Endothelial cell (in vitro differentiated cells): ENCODE results near the gene TUBA4A. TPM values are rescaled to one million over a fixed set of nuclear protein-coding genes. Genes with fewer than 3 reads are reported as not detected.
A peak's percentile ranks its signal among the peaks of the same experiment; 100 is the strongest.

Experiments used
- DNase-seq: peaks from one replicate; pipeline ENCODE4 v3.0.0; 2021; ENCODE audit warnings: low spot score
- H3K27ac Mint-ChIP-seq: one replicate; pipeline ENCODE4 v1.8.0; 2021; ENCODE audit warnings: mixed read lengths, inconsistent platforms; ENCODE audit not compliant: unreplicated experiment
- H3K27me3 Mint-ChIP-seq: one replicate; pipeline ENCODE4 v1.8.0; 2021; ENCODE audit warnings: mild to moderate bottlenecking, moderate library complexity, mixed read lengths, inconsistent platforms; ENCODE audit not compliant: unreplicated experiment
- H3K36me3 Mint-ChIP-seq: one replicate; pipeline ENCODE4 v1.8.0; 2021; ENCODE audit warnings: mild to moderate bottlenecking, low read depth, mixed read lengths, inconsistent platforms; ENCODE audit not compliant: unreplicated experiment
- H3K4me1 Mint-ChIP-seq: one replicate; pipeline ENCODE4 v1.8.0; 2021; ENCODE audit warnings: mild to moderate bottlenecking, mixed read lengths, inconsistent platforms; ENCODE audit not compliant: unreplicated experiment
- H3K4me3 Mint-ChIP-seq: one replicate; pipeline ENCODE4 v1.8.0; 2021; ENCODE audit warnings: mild to moderate bottlenecking, mixed read lengths, inconsistent platforms; ENCODE audit not compliant: unreplicated experiment
- H3K9me3 Mint-ChIP-seq: one replicate; pipeline ENCODE4 v1.8.0; 2021; ENCODE audit warnings: mixed read lengths, inconsistent platforms; ENCODE audit not compliant: unreplicated experiment
- total RNA-seq: library from RNA; stranded (reverse); fragmentation: NEBNext Ultra II Directional; extraction: Animal tissue kit (Norgen Biotek cat#: 25700); gene quantifications from one replicate; pipeline ENCODE4 v1.2.1, GENCODE V29; 2021; ENCODE audit not compliant: unreplicated experiment
- TF ChIP-seq, protein P1 (sequence below): fragments of 200-600 bp; sonication (generic); IDR thresholded peaks from one replicate; pipeline ENCODE4 v1.5.0; 2021; ENCODE audit warnings: antibody characterized with exemption; ENCODE audit not compliant: unreplicated experiment

TUBA4A gene
- total RNA-seq, 1 donor from 2014 or later = 18.7 TPM

DNA sequence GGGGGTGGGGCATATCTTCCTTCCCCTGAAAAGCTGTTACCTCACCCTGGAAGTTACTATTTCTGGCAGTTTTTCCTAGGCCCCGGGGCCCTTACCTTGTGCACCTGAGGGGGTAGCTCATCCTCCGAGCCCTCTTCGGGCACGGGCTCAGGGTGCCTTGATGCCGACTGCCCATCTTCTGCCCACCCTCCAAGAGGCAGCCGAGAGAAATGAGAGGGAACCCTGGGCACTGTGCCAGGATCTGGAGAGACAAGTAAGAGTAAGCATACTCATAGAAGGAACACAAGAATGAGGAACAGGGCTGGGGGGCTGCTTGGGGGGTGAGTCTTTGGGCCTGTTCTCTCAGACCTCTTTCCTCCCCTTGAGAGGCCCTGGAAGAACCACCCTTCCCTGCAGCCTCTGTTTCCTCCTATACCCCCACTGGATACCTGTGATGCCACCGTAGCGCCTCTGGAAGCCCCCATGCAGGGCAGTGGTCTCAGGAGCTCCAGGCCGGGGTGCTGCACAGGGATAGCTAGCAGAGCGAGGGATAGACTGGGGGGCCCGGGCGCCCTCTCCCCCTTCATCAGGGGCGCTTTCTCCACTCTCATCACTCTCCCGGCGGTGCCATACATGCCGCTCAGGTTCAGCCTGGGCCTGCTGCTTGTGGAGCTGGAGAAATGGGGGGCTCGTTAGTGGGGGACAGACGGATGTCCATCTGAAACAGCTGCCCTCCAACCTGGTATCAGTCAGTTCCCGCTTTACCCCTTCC is 32.9 kb downstream of the TUBA4A start:
- Mint-ChIP-seq H3K27me3 (peaks cover 10% of the 10 kb centered on the region), H3K9me3 (no peaks in the 10 kb centered on the region), H3K36me3 (peaks cover 37% of the 10 kb centered on the region), H3K4me3 (no peak overlapping the region), H3K27ac (no peak overlapping the region), H3K4me1 (peaks cover 14% of the 10 kb centered on the region)
- DNase-seq = no peak
- TF ChIP-seq, protein P1, sequence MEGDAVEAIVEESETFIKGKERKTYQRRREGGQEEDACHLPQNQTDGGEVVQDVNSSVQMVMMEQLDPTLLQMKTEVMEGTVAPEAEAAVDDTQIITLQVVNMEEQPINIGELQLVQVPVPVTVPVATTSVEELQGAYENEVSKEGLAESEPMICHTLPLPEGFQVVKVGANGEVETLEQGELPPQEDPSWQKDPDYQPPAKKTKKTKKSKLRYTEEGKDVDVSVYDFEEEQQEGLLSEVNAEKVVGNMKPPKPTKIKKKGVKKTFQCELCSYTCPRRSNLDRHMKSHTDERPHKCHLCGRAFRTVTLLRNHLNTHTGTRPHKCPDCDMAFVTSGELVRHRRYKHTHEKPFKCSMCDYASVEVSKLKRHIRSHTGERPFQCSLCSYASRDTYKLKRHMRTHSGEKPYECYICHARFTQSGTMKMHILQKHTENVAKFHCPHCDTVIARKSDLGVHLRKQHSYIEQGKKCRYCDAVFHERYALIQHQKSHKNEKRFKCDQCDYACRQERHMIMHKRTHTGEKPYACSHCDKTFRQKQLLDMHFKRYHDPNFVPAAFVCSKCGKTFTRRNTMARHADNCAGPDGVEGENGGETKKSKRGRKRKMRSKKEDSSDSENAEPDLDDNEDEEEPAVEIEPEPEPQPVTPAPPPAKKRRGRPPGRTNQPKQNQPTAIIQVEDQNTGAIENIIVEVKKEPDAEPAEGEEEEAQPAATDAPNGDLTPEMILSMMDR = no peak

DNA sequence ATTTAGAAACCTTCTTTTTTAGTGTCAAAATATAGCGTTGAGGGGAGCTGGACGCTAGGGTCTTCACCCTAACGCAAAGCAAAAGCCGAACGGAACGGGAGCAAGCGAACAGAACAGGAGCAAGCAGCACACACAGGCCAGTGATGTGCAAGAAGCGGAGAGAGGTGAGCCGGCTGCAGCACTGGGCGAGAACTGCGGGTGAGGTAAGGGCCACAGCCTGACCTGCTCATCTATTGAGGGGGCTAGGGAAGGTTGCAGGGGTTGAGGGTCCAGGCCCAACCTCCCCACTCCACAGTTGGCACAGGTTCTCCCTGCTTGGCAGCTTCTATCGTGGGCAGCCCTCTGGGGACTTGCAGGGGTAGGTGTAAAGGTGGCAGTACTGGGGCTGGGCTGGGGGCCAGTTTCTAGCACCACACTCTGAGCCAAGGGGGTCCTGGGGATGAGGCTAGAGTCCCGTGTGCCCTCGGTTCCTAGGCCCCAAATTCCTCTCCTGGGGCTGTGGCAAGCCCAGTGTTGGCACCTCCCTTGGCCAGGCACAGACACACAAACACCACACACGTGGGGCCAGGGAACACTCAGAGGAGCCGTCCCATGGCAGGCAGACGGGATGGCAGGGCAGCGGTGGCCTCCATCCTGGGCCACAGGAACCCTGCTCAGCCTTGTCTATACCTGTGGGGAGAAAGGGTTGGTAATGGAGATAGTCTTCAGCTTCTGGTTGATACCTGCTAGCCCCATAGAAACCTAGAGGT is 33.8 kb downstream of the TUBA4A start:
- no peak for DNase-seq
- Mint-ChIP-seq H3K27me3 (peaks cover 9% of the 10 kb centered on the region), H3K4me3 (peak overlapping the region; percentile 74), H3K4me1 (peaks cover 14% of the 10 kb centered on the region), H3K27ac (peak overlapping the region; percentile 64), H3K9me3 (no peaks in the 10 kb centered on the region), H3K36me3 (peaks cover 28% of the 10 kb centered on the region)
- TF ChIP-seq, protein P1 = no peak

DNA sequence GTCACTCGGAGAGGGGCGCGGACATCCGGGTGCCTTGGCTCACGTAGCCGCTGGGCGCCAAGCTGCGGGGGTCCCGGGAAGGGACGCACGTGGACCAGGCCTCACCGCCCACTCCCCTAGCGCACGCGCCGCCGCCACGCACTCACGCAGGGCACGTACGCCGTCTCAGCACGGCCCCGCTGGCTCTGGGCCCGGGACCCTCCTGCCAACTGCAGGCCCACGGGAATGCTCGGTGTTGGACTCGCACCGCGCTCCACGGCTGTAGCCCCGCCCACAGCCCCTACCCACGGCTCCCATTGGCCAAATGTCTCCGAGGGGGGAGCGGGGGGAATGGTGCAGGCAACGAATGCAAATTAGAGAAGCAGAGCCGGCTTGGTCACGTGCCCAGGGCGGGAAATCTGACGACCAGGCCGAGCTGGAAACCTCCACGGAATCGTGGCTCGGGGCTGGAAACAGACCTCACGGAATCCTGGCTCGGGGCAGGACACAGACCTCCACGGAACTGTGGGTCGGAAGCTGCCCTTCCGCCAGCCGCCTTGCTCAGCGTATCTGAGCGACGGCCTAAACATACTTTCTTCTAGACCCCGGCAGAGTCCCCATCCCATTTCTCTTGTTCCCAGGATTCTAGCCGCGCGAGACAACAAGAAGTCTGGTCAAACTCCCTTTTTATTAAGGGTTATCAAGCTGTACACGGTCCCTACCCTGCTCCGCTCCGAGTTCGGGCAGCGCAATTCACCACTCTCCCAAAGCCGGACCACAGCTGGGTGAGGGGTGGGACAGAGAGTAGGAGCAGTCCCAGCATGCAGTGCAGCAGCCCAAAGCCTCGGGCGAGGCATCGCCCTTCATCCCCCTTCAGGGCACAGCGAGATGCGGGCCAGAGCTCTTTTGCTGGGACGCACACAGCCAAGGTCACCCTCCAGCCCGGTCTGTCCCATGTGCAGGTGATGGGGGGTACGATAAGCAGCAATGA is 34.7 kb downstream of the TUBA4A start, which contains the start of gene ABCB6:
Gene ABCB6 (minus strand): TSS at position 227 of the 970 bp plus-strand sequence. CDS start 285 bp downstream, outside the sequence.
- DNase-seq = peak; percentile 89
- TF ChIP-seq, protein P1 = no peak
- Mint-ChIP-seq H3K27me3 (peaks cover 10% of the 10 kb centered on the region), H3K27ac (peak within 1 kb of the TSS; percentile 74), H3K4me1 (peaks cover 14% of the 10 kb centered on the region), H3K36me3 (peaks cover 24% of the 10 kb centered on the region), H3K4me3 (peak within 1 kb of the TSS; percentile 85), H3K9me3 (no peaks in the 10 kb centered on the region)

DNA sequence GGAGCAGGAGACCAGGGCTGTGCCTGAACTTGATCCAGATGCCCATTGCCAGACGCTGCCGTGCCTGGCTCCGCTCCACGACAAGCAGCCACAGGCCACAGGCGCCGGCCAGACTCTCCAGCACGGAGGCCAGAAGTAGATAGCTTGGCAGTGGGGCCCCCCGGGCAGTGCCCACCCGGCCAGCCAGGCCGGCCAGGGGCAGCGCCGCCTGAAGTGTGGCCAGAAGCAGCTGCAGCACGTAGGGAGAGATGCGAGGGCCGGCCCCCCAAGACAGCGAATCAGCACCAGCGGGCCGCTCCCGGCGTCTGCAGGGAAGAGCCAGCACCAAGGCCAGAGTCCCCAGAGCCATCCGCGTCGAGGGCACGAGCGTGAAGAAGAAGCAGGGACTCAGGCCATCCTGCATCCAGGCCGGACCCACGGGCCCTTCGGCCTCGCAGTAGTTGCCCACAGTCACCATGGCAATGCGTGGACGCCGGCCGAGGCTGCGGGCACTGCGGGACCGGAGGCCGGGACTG is 35.4 kb downstream of the TUBA4A start:
- DNase-seq = peak; percentile 62
- Mint-ChIP-seq H3K4me3 (peak overlapping the region; percentile 85), H3K4me1 (peaks cover 14% of the 10 kb centered on the region), H3K36me3 (peaks cover 18% of the 10 kb centered on the region), H3K27me3 (peaks cover 10% of the 10 kb centered on the region), H3K27ac (peak overlapping the region; percentile 74), H3K9me3 (no peaks in the 10 kb centered on the region)
- TF ChIP-seq, protein P1 = no peak
